ENCODE measurements around the gene ADAMTSL3.
"Not testable (repeated sequence)": the region's sequence is repeated elsewhere in the genome, so short reads cannot be mapped to it uniquely, and the experiment has no call there.

The ADAMTSL3 gene

DNA sequence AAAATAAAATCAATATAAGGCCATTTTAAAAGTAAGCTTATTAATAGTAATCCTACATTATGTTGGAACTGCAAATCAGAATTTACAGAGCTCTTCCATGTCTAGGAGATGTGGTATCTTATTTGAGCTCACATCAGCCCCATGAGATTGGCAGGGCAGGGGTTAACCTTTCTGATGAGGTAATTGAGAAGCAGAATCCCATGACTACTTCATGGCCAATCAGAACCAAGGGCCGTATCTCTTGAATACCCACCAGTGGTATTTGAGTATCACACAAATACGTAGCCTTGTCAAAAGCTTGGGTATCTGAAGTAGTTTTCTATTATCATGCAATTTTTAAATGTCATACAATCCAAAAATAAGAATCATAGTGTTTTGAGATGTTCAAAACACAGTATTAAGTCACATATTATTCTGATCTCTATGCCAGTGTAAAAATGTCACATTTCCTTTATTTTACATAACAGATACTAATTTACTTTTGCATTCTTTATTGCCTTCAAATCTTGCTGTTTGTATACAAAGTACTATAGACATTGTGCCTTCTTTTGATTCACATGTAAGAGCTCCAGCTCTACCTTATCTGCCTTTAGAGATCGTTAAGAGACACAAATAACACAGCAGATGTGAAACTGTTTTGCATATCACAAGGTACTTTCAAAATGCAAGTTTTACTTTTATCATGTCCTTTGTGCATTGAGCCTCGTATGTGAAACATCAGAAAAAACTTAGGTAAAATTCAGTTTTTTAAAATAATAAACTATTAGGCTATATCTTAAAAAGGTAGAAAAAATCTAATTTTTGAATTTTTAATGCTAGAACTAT lies 329.9 kb downstream of the ADAMTSL3 start:
- DNase-seq: no peak

DNA sequence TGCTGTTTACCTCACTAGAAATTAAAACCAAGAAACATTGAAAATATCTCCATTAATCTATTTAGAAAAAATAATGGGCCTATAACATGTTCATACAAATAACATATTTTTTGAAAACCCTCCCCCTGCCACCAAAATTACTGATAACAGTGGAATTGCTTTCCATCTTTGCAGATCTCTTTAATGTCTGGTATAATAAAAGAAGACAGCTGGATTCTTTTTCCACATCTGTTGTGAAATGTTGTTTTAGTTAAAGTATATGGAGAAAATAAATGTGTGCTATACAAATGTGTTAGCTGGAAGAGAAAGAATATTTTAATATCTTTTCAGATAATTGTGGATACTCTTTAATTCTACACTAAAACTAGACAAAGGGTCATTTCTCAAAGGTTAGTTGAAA lies 330.7 kb downstream of the ADAMTSL3 start:
- DNase-seq: no peak

DNA sequence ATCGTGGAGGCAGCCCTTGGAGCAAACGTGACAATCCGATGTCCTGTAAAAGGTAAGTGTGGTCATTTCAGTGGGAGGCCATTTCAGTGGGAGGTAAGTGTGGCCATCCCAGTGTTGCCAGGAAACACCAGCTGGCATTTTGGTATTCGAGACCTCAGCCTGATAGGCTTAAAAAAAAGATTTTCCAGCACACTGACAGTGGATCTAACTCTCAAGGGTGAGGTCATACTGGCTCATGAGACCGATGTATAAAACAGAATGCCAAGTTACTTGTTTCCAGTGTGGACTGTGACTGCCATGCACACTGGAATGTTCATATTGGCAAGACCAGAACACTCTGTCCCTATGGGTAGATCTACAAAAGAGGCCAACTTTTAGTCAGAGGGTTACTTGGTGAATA lies 337.2 kb downstream of the ADAMTSL3 start:
- no peak for DNase-seq

- DNase-seq: no peak
These were observed 338.6 kb downstream of the ADAMTSL3 start for GRCh38 chr15:83992324-83993031.

DNA sequence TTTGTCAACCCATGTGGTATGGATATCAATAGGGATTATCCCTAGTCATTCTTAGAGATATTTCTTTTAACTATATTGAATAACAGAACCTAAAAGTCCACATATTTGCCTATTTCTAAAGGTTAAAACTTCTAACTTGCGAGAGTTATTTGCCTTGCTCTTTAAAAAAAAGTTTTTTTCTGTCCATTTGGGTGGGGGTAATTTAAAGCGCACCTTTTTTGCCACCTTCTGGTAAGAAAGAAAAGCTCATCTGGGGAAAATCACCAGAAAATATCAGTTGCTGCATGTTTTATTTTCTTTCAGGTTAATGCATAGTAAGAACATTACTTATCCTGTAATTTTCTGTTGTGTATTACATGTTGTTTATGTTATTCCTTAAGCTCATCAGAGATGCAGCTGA lies 339.7 kb downstream of the ADAMTSL3 start:
- DNase-seq: no peak

GRCh38 chr15:83998486-83998885 lies 344.6 kb downstream of the ADAMTSL3 start:
- DNase-seq: no peak

- DNase-seq: no peak
These were observed 345.6 kb downstream of the ADAMTSL3 start for GRCh38 chr15:83999396-84000135.

DNA sequence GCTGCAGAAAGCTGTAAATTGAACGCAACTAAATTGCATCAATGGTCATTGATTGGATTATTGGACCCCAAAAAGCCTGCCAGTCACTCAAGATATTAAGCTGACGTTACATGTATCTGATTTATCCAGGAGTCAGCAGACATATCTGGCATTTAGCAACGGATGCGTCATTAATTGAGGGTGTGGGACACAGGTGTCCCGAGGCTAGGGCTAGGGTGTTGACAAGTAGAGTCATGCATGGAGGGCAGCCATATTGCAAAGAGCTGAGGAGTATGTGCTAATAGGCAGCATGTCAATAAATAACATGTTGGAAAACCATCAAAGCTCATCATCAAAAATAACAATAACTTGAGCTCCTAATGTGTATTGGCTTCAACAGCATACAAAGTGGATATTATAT lies 347.1 kb downstream of the ADAMTSL3 start:
- DNase-seq: no peak

DNA sequence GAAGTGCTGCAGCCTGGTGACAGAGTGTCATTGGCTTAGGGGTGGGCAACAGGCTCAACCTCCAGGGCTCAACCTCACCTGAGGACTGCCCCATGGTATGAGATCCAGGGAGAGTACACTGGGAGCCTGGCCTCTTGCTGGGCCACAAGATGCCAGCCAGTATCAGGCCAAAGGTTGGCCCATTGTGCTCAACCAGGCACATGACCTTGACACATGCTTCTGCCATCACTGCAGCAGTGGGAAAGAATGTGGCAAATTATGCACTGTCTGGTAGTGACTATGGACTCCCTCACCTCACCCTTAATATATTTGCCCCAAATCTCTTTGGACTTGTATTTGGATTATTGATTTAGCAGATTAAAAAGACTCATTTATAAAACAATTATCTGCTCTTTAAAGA lies 347.7 kb downstream of the ADAMTSL3 start:
- DNase-seq: no peak

- DNase-seq: no peak
These were observed 350.0 kb downstream of the ADAMTSL3 start for GRCh38 chr15:84003791-84004503.

DNA sequence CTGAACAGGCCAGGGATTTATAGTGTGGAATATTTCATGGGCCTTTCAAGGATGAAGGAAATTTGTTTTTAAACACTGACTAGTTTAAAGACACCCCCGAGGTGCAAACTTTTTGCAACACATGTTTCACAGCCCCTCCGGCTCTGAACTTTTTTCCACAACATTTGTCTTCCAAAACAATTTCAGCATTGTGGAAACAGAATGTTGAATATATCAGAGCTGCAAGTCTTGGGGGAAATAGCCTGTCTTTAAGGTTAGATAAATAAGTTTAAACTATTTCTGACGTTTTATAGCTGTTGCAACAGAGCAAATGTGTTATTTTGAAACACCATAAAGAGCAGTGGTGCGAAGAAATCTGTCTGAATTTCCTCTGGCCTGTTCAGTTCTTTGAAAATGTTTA lies 352.5 kb downstream of the ADAMTSL3 start:
- no peak for DNase-seq

DNA sequence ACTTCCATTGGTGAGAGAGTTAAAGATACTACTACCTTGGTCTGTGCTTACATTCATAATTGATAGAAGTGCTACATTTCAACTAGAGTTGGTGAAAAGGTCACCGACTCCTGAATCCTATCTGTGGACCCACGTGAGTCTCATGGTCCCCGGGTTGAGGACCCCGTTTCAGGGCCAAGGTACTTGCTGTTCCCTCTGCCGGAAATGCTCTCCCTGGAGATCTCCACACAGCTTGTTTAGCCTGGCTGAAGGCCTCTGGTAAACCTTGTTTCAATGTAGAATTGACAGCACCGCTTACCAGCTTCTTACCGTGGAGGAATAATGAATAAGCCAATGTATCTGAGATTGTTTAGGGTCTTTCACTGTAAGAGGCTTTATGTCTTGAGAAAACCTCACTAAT lies 355.7 kb downstream of the ADAMTSL3 start:
- DNase-seq: no peak

DNA sequence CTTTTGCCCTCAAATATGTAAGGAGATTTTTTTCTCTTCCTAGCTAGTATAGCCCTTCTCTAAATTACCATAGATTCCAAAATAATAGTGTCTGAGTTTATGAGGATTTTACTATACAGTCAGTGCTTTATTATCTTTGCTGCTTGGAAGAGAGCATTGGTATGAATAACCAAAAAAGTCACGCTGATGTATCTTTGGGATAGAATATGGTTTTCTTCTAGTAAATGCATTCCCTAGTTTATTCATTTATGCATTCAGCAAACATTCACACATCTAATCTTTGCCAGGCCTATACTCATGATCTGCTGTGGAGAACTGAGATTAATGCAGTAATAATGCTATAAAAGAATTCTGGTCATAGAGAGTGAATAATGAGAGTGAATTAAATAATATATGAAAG lies 356.3 kb downstream of the ADAMTSL3 start:
- DNase-seq: no peak

- no peak for DNase-seq
These were observed 362.4 kb downstream of the ADAMTSL3 start for GRCh38 chr15:84016371-84016770.

DNA sequence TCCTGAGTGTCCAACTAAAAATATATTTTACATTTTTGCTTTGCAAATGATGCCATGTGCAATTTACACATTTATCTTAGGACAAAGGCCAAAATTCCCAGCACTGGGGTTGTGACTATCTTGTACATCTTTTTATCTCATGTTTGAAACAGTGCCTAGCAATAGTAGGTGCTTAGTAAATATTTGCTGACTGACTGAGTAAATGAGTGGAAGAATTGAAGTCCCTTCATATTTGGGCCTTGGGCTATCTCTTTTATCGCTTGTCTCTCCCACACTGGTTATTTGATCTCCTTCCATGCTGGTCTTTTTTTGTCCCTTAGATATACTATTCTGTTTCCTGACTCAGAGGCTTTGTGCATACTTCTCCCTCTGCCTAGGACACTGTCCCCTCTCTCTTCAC lies 368.6 kb downstream of the ADAMTSL3 start:
- DNase-seq: no peak

- no peak for DNase-seq
These were observed 369.7 kb downstream of the ADAMTSL3 start for GRCh38 chr15:84023636-84024035.

DNA sequence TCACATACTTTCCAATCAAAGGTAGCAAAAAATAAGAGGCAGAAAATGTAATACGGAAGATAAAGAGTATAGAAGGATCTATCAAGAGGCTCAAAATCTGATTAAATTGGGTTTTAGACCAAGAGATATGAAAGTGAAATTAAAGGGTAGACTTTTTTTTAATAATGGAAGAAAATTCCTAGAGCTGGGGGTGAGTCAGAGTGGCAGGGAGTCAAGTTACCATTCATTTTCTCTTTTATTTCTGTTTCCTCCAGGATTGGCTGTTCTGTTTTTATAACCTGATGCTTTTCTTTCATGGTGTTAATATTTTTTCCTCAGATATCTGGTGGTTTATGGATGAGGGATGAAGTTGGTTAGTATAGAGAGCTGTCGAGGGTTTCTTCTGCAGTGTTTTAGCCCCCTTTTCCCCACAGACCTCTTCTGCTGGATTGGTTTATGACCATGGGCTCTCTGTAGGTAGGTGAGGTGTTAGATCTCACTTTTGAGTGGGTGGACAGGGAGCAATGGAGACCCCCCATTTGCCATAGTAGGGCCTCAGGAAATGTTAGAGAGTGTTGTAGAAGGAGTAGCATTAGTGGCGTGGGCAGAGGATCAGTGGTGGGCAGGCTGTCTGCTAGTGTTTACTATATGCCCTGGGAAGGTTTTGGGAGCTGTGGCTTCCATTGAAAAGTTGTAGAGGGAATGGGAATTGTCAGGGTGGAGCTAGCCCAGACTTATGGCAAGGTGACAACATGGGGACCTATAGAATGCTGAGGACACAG lies 380.1 kb downstream of the ADAMTSL3 start:
- DNase-seq: no peak

- no peak for DNase-seq
These were observed 380.9 kb downstream of the ADAMTSL3 start for GRCh38 chr15:84034578-84035398.

- DNase-seq: no peak
These were observed 381.5 kb downstream of the ADAMTSL3 start for GRCh38 chr15:84035399-84035766.

GRCh38 chr15:84037301-84037700 lies 383.4 kb downstream of the ADAMTSL3 start:
- DNase-seq: no peak

- DNase-seq: not testable (repeated sequence)
These were observed 388.6 kb downstream of the ADAMTSL3 start for GRCh38 chr15:84042434-84043056.

Data from activated CD4-positive, CD25-positive, alpha-beta regulatory T cell treated with anti-CD3 and anti-CD28 coated beads, Interleukin-2, amount 50 U/mL, for 72 hours (primary cell).